GM19035 (cell line): ENCODE results near the gene DNAJC7.

Experiments
- ATAC-seq: cut with Tn5 transposase; IDR thresholded peaks from one replicate; pipeline ENCODE4 v1.9.1; 2021; ENCODE audit not compliant: unreplicated experiment

The DNAJC7 gene

GRCh38 chr17:41928693-41929251 lies 88.5 kb downstream of the DNAJC7 start:
- ATAC-seq: no peak
